GM18526 (cell line): ENCODE results near the gene ATP1A2.

Source experiments
- POLR2A ChIP-seq: IDR thresholded peaks from 3 replicates; pipeline ENCODE4 v1.6.1; 2011; ENCODE audit not compliant: insufficient read length; ENCODE audit errors: extremely low read depth

Gene ATP1A2

GRCh38 chr1:160125746-160126145, 10.2 kb downstream of the ATP1A2 start:
- no peak for TF ChIP-seq POLR2A

- no peak for TF ChIP-seq POLR2A
Measured at GRCh38 chr1:160127381-160127780, 11.8 kb downstream of the ATP1A2 start.

- TF ChIP-seq POLR2A: no peak
Measured at GRCh38 chr1:160127865-160128523, 12.4 kb downstream of the ATP1A2 start.

GRCh38 chr1:160128636-160129035, 13.1 kb downstream of the ATP1A2 start:
- no peak for TF ChIP-seq POLR2A

GRCh38 chr1:160129046-160129445, 13.5 kb downstream of the ATP1A2 start:
- TF ChIP-seq POLR2A: no peak

GRCh38 chr1:160129558-160129957, 14.0 kb downstream of the ATP1A2 start:
- TF ChIP-seq POLR2A: no peak

GRCh38 chr1:160129966-160130365, 14.4 kb downstream of the ATP1A2 start:
- no peak for TF ChIP-seq POLR2A

- TF ChIP-seq POLR2A: no peak
Measured at GRCh38 chr1:160130486-160130885, 14.9 kb downstream of the ATP1A2 start.

GRCh38 chr1:160130939-160131338, 15.4 kb downstream of the ATP1A2 start:
- TF ChIP-seq POLR2A: no peak

- TF ChIP-seq POLR2A: no peak
Measured at GRCh38 chr1:160131803-160132565, 16.4 kb downstream of the ATP1A2 start.

GRCh38 chr1:160133990-160134770, 18.6 kb downstream of the ATP1A2 start:
- TF ChIP-seq POLR2A: no peak

GRCh38 chr1:160134791-160135572, 19.4 kb downstream of the ATP1A2 start:
- TF ChIP-seq POLR2A: no peak

- no peak for TF ChIP-seq POLR2A
Measured at GRCh38 chr1:160136121-160136925, 20.8 kb downstream of the ATP1A2 start.

GRCh38 chr1:160136926-160137200, 21.3 kb downstream of the ATP1A2 start:
- no peak for TF ChIP-seq POLR2A
